Pancreas (tissue), 10 donors: ENCODE measurements around the gene KRT32. TPM values are rescaled to one million over a fixed set of nuclear protein-coding genes. Genes with fewer than 3 reads are reported as not detected.

Source experiments
- ATAC-seq, 4 donors: fragments of 200-7000 bp; cut with Tn5 transposase; one replicate each; pipeline versions ENCODE4 v1.8.0 to v1.9.1; 2020; ENCODE audit warnings: mild to moderate bottlenecking in 4 of 4, moderate library complexity in 4 of 4
- DNase-seq, 6 donors: peaks; one replicate each; pipeline ENCODE4 v3.0.0-alpha.2; 2020
- FAIRE-seq: peaks from 2 replicates; lab custom pipeline; 2012; peaks lifted over from hg19 to GRCh38; lab: Jason Lieb, UNC
- H3K27ac ChIP-seq, 4 donors: fragments of 200-600 bp; sonication (generic); 1 replicate in 3 of 4; 2 replicates in 1 of 4; pipeline versions ENCODE4 v1.5.0 to v1.8.0; 2020
- H3K27me3 ChIP-seq, 4 donors: fragments of 200-600 bp; one replicate each; pipeline ENCODE4 v1.8.0; 2021
- H3K36me3 ChIP-seq, 3 donors: fragments of 200-600 bp; sonication (generic) in 1 of 3; one replicate each; pipeline versions ENCODE4 v1.5.0 to v1.8.0; 2020 to 2021
- H3K4me1 ChIP-seq, 3 donors: fragments of 200-600 bp; one replicate each; pipeline ENCODE4 v1.8.0; 2021
- H3K4me3 ChIP-seq, 4 donors: fragments of 200-600 bp; sonication (generic) in 2 of 4; one replicate each; pipeline versions ENCODE4 v1.5.0 to v1.8.0; 2020 to 2021
- H3K9me3 ChIP-seq, 4 donors: fragments of 200-600 bp; one replicate each; pipeline ENCODE4 v1.8.0; 2021
- WGBS, 2 donors: extraction: QIAGEN DNeasy Blood & Tissue Kit; methylation state at CpG; one replicate each; pipeline ENCODE4 v1.1.7; 2013; 5-methylcytosine and 5-hydroxymethylcytosine counted together
- intact Hi-C, 3 donors: fragments of 100-400 bp; cut with DNase I; formaldehyde crosslinking; loops; one replicate each; pipeline versions ENCODE4 v1.11.1 to v1.14.2; 2022
- polyA plus RNA-seq, 2 donors: library from polyadenylated mRNA; stranded (reverse); fragments of 200-250 nt; gene quantifications; one replicate each; pipeline ENCODE4 v1.2.3, GENCODE V29; 2013
- total RNA-seq, 6 donors: library from RNA; stranded (reverse); fragmentation: NEBNext Ultra II Directional in 4 of 6; extraction: Animal tissue kit (Norgen Biotek cat#: 25700) in 4 of 6; gene quantifications; one replicate each; pipeline versions ENCODE4 v1.2.1 to v1.2.4, GENCODE V29; 2021 to 2023
- TF ChIP-seq, protein P1 (sequence below), 4 donors: fragments of 200-600 bp; sonication (generic) in 3 of 4; IDR thresholded peaks; one replicate each; pipeline versions ENCODE4 v1.5.0 to v1.8.0; 2021; ENCODE audit warnings: antibody characterized with exemption in 4 of 4
- donor health status: healthy with polysubstance abuse.
- donor health status: DM: no; HTN: no; CAD: no; lungs with moderate emphysema.
- donor health status: DM: no; HTN: no; CAD: no.
- donor health status: control.
- donor health status: control.
- donor health status: Bipolar disorder and iron deficiency.
- donor health status: DM: yes; HTN: yes; CAD: no.
- donor health status: DM: no; HTN: no; CAD: no.
- donor health status: DM: no; HTN: no; CAD: no.
- donor health status: DM: yes; HTN: yes; CAD: no.

Gene KRT32
- total and polyA plus RNA-seq, 8 donors: 0.05 TPM; not detected in 7

DNA sequence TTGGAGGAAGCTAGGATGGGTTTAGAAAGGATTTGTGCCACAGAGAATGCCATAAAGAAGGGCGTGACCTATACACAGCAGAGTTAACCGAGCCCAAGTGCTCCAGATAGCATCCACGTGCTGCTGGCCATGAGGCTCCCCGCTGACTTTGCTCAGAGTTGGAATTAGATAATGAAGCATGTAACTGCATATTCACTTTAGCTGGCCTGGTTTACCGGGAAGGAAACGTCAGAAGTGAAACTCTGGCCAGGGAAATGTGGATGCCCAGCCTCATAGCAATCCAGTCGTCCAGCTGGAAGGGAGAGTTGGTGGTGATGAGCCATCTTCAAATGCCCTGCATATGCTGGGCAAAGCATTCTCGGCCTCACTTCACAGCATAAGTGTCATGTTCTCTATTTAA lies 7.7 kb upstream of the KRT32 start:
- Histone ChIP-seq H3K9me3 (no peaks in the 10 kb centered on the region), H3K36me3 (no peaks in the 10 kb centered on the region), H3K4me1 (no peaks in the 10 kb centered on the region), H3K27ac (no peak overlapping the region), H3K27me3 (no peaks in the 10 kb centered on the region), H3K4me3 (no peak overlapping the region)
- TF ChIP-seq, protein P1, sequence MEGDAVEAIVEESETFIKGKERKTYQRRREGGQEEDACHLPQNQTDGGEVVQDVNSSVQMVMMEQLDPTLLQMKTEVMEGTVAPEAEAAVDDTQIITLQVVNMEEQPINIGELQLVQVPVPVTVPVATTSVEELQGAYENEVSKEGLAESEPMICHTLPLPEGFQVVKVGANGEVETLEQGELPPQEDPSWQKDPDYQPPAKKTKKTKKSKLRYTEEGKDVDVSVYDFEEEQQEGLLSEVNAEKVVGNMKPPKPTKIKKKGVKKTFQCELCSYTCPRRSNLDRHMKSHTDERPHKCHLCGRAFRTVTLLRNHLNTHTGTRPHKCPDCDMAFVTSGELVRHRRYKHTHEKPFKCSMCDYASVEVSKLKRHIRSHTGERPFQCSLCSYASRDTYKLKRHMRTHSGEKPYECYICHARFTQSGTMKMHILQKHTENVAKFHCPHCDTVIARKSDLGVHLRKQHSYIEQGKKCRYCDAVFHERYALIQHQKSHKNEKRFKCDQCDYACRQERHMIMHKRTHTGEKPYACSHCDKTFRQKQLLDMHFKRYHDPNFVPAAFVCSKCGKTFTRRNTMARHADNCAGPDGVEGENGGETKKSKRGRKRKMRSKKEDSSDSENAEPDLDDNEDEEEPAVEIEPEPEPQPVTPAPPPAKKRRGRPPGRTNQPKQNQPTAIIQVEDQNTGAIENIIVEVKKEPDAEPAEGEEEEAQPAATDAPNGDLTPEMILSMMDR (IDR thresholded peaks at IDR 0.05): no peak
- 51 to 61% methylated on average over 8 of the region's 8 CpGs for WGBS, 2 donors
- FAIRE-seq: no peak
- intact Hi-C loops: no loop called here
- no peak for ATAC-seq
- no peak for DNase-seq

DNA sequence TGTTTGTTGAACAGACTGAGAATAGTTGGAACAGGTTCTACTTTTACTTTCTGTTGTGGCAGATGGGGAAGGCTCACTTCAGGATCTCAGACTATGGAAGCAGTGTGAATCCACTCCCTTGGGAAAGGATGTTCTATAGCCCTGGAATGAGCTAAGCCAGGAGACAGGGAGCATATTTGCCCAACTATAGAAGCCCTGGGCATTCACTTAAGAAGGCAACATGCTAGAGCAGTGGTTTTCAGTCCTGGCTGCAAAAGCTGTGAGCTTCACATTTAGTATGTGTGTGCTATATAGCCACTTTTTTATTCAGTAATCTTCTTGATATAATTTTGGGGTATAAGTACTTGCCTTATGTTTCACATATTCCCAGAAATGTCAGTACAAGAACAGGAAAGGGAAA lies 1.2 kb upstream of the KRT32 start:
- no peak overlapping the region for H3K27ac ChIP-seq
- H3K9me3 ChIP-seq: no peaks in the 10 kb centered on the region
- intact Hi-C loops: no loop called here
- no peaks in the 10 kb centered on the region for H3K36me3 ChIP-seq
- no peak for FAIRE-seq
- ATAC-seq: no peak
- H3K4me1 ChIP-seq: no peaks in the 10 kb centered on the region
- no peak overlapping the region for H3K4me3 ChIP-seq
- DNase-seq: no peak
- H3K27me3 ChIP-seq: no peaks in the 10 kb centered on the region
- TF ChIP-seq, protein P1 (IDR thresholded peaks at IDR 0.05): no peak

GRCh38 chr17:41467561-41467960 lies 375 bp upstream of the KRT32 start:
- H3K27me3 ChIP-seq: no peaks in the 10 kb centered on the region
- ATAC-seq: no peak
- no peak overlapping the region for H3K4me3 ChIP-seq
- H3K27ac ChIP-seq: no peak overlapping the region
- 65 to 67% methylated on average over 4 of the region's 4 CpGs for WGBS, 2 donors
- DNase-seq: no peak
- H3K4me1 ChIP-seq: no peaks in the 10 kb centered on the region
- no peak for FAIRE-seq
- intact Hi-C loops: no loop called here
- H3K9me3 ChIP-seq: no peaks in the 10 kb centered on the region
- no peaks in the 10 kb centered on the region for H3K36me3 ChIP-seq
- TF ChIP-seq, protein P1 (IDR thresholded peaks at IDR 0.05): no peak

DNA sequence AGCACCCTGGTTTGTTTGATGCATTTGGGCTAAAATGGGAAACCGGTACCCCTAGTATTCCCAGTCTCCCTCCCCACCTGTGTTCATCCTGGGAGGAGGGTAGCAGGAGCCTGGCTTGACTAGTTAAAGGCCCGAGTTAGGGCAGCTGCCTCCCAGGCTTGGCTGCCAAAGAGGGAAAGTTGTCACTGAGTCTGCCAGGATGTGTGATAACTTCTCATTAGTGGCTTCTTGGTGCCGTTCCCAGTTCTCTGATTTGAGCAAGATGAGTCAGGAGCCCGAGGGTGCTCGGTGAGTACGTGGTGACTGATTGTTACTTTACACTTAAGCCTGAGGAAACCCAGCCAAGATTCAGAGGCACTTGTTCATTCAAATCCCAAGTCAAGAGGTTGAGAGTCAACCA lies 2.5 kb downstream of the KRT32 start:
- Histone ChIP-seq H3K4me1 (no peaks in the 10 kb centered on the region), H3K4me3 (no peak overlapping the region), H3K27me3 (no peaks in the 10 kb centered on the region), H3K36me3 (no peaks in the 10 kb centered on the region), H3K27ac (no peak overlapping the region), H3K9me3 (no peaks in the 10 kb centered on the region)
- peak; percentile 40 to 83 (median 78) for ATAC-seq
- WGBS, 2 donors: 27 to 39% methylated on average over 6 of the region's 6 CpGs
- intact Hi-C loops: no loop called here
- DNase-seq: peak in 2 of 6 donors; percentile 9 to 46
- FAIRE-seq: no peak
- TF ChIP-seq, protein P1 (IDR thresholded peaks at IDR 0.05): no peak

DNA sequence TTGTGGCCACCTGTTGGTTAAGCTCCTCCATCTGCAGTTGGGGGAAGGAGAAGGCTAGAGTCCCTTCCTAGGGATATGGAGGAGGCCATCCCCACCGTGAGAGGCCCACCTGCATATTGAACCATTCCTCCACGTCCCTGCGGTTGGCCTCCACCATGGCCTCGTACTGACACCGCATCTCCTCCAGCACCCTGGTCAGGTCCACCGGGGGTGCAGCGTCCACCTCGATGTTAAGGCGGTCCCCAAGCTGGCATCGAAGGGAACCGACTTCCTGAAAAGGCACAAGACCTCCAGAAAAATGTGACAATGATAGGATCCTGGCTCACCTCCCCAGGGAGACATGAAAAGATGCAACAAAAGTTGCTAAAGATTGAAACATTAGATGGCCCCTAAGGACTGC lies 3.0 kb downstream of the KRT32 start:
- Histone ChIP-seq H3K27ac (no peak overlapping the region), H3K4me3 (no peak overlapping the region), H3K36me3 (no peaks in the 10 kb centered on the region), H3K27me3 (no peaks in the 10 kb centered on the region), H3K9me3 (no peaks in the 10 kb centered on the region), H3K4me1 (no peaks in the 10 kb centered on the region)
- no peak for DNase-seq
- intact Hi-C loops: no loop called here
- TF ChIP-seq, protein P1 (IDR thresholded peaks at IDR 0.05): no peak
- no peak for FAIRE-seq
- WGBS, 2 donors: 72 to 84% methylated on average over 11 of the region's 11 CpGs
- no peak for ATAC-seq
